ENCODE results near the gene PLA2G7. TPM values are rescaled to one million over a fixed set of nuclear protein-coding genes. Genes with fewer than 3 reads are reported as not detected.
A peak's percentile ranks its signal among the peaks of the same experiment; 100 is the strongest.
"Not testable (repeated sequence)": the region's sequence is repeated elsewhere in the genome, so short reads cannot be mapped to it uniquely, and the experiment has no call there.

Gene PLA2G7
- polyA plus RNA-seq, 1 donor = 2.6 TPM

GRCh38 chr6:46748940-46749503, 13.8 kb upstream of the PLA2G7 start:
- no peak for DNase-seq

GRCh38 chr6:46746696-46747095, 11.5 kb upstream of the PLA2G7 start, which contains the start of gene ANKRD66:
Gene ANKRD66 (plus strand): TSS chr6:46746933. CDS start chr6:46751949, 5,016 bp downstream.
- DNase-seq = no peak

- DNase-seq = no peak
Measured at GRCh38 chr6:46745973-46746372, 10.8 kb upstream of the PLA2G7 start.

- not testable (repeated sequence) for DNase-seq
Measured at GRCh38 chr6:46744159-46744725, 9.1 kb upstream of the PLA2G7 start.

- DNase-seq = no peak
Measured at GRCh38 chr6:46743425-46744158, 8.4 kb upstream of the PLA2G7 start.

GRCh38 chr6:46741910-46742309, 6.7 kb upstream of the PLA2G7 start:
- DNase-seq = no peak

- DNase-seq = no peak
Measured at GRCh38 chr6:46741482-46741881, 6.3 kb upstream of the PLA2G7 start.

- DNase-seq = no peak
Measured at GRCh38 chr6:46736906-46737305, 1.7 kb upstream of the PLA2G7 start.

- no peak for DNase-seq
Measured at GRCh38 chr6:46735720-46736031, 501 bp upstream of the PLA2G7 start.

- DNase-seq = no peak
Measured at GRCh38 chr6:46733341-46733801, 1.8 kb downstream of the PLA2G7 start.

- DNase-seq = no peak
Measured at GRCh38 chr6:46730921-46731461, 4.2 kb downstream of the PLA2G7 start.

- no peak for DNase-seq
Measured at GRCh38 chr6:46729787-46730326, 5.3 kb downstream of the PLA2G7 start.

GRCh38 chr6:46720401-46720800, 14.8 kb downstream of the PLA2G7 start:
- no peak for DNase-seq

GRCh38 chr6:46719099-46719498, 16.1 kb downstream of the PLA2G7 start:
- no peak for DNase-seq

GRCh38 chr6:46715141-46715540, 20.0 kb downstream of the PLA2G7 start:
- DNase-seq = no peak

- DNase-seq = no peak
Measured at GRCh38 chr6:46711491-46711890, 23.7 kb downstream of the PLA2G7 start.

- no peak for DNase-seq
Measured at GRCh38 chr6:46706464-46706863, 28.7 kb downstream of the PLA2G7 start.

- DNase-seq = peak; percentile 18
Measured at GRCh38 chr6:46704562-46704961, 30.6 kb downstream of the PLA2G7 start.

- no peak for DNase-seq
Measured at GRCh38 chr6:46699970-46700369, 35.2 kb downstream of the PLA2G7 start.

GRCh38 chr6:46690911-46691451, 44.2 kb downstream of the PLA2G7 start:
- DNase-seq = no peak

- no peak for DNase-seq
Measured at GRCh38 chr6:46690141-46690755, 44.9 kb downstream of the PLA2G7 start.

- no peak for DNase-seq
Measured at GRCh38 chr6:46689657-46690056, 45.5 kb downstream of the PLA2G7 start.
